ENCODE data around the gene TPPP. TPM values are rescaled to one million over a fixed set of nuclear protein-coding genes. Genes with fewer than 3 reads are reported as not detected.

The TPPP gene
- total RNA-seq, 1 experiment from 2014 or later = 1.8 TPM

GRCh38 chr5:652773-653350 is 40.3 kb downstream of the TPPP start:
- Mint-ChIP-seq H3K4me3 (no peak overlapping the region), H3K27ac (no peak overlapping the region), H3K9me3 (peaks cover 16% of the 10 kb centered on the region), H3K4me1 (no peaks in the 10 kb centered on the region), H3K27me3 (ENCODE audit: low read depth) (no peaks in the 10 kb centered on the region), H3K36me3 (peaks cover 55% of the 10 kb centered on the region)
- ChIA-PET CTCF (no interaction called here), POLR2A (no interaction called here)
- no peak for DNase-seq (ENCODE audit: low spot score)
- TF ChIP-seq NR2C2 (CRISPR knock-in tag; IDR thresholded peaks at IDR 0.05) (no peak), KAT7 (CRISPR knock-in tag; IDR thresholded peaks at IDR 0.05; ENCODE audit: borderline replicate concordance) (no peak), NR3C1 (CRISPR knock-in tag; conservative IDR thresholded peaks at IDR 0.05; ENCODE audit: low read depth) (no peak), GTF2I (CRISPR knock-in tag; conservative IDR thresholded peaks at IDR 0.05) (no peak), SMAD4 (CRISPR knock-in tag; IDR thresholded peaks at IDR 0.05) (no peak), MXD4 (CRISPR knock-in tag; IDR thresholded peaks at IDR 0.05; ENCODE audit: borderline replicate concordance) (no peak), NFATC4 (CRISPR knock-in tag; IDR thresholded peaks at IDR 0.05) (no peak)
- TF ChIP-seq, protein P1, sequence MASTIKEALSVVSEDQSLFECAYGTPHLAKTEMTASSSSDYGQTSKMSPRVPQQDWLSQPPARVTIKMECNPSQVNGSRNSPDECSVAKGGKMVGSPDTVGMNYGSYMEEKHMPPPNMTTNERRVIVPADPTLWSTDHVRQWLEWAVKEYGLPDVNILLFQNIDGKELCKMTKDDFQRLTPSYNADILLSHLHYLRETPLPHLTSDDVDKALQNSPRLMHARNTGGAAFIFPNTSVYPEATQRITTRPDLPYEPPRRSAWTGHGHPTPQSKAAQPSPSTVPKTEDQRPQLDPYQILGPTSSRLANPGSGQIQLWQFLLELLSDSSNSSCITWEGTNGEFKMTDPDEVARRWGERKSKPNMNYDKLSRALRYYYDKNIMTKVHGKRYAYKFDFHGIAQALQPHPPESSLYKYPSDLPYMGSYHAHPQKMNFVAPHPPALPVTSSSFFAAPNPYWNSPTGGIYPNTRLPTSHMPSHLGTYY (CRISPR knock-in tag; IDR thresholded peaks at IDR 0.05) = no peak
- no peak for ATAC-seq

DNA sequence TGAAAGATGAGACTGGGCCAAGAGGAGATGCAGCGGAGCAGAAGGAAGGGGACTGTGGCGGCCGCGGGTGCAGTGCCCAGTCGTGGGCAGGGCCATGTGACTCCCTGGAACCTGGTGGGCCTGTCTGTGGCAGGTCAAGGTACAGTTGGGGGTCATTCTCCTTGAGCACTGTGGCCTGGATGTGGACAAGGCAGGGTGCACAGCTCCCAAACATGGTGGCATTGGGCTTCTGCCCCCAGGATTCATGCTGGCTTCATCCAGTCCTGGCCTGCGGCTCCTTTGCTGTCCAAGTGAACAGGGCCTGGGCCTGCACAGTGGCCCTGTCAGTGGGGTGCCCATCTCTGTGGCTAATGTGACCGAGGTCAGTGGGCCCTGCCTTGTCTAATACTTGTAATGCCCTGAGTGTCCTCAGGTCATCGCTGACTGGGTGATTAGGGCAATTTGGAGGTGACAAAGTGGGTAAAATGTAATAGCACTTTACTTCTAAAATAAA is 41.1 kb downstream of the TPPP start:
- ChIA-PET POLR2A (no interaction called here), CTCF (no interaction called here)
- H3K27ac Mint-ChIP-seq = no peak overlapping the region
- H3K4me1 Mint-ChIP-seq = no peaks in the 10 kb centered on the region
- DNase-seq (ENCODE audit: low spot score) = no peak
- no peak overlapping the region for H3K4me3 Mint-ChIP-seq
- H3K36me3 Mint-ChIP-seq = peaks cover 48% of the 10 kb centered on the region
- H3K9me3 Mint-ChIP-seq = peaks cover 16% of the 10 kb centered on the region
- no peak for ATAC-seq
- H3K27me3 Mint-ChIP-seq (ENCODE audit: low read depth) = no peaks in the 10 kb centered on the region
- TF ChIP-seq ZNF138 (CRISPR knock-in tag; conservative IDR thresholded peaks at IDR 0.05) = no peak
- TF ChIP-seq SMAD3 (CRISPR knock-in tag; IDR thresholded peaks at IDR 0.05; ENCODE audit: borderline replicate concordance) = no peak
- TF ChIP-seq, protein P2, sequence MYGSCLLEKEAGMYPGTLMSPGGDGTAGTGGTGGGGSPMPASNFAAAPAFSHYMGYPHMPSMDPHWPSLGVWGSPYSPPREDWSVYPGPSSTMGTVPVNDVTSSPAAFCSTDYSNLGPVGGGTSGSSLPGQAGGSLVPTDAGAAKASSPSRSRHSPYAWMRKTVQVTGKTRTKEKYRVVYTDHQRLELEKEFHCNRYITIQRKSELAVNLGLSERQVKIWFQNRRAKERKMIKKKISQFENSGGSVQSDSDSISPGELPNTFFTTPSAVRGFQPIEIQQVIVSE (CRISPR knock-in tag; IDR thresholded peaks at IDR 0.05; ENCODE audit: borderline replicate concordance) = no peak
- TF ChIP-seq TEAD1 (CRISPR knock-in tag; IDR thresholded peaks at IDR 0.05) = no peak
- TF ChIP-seq, protein P3, sequence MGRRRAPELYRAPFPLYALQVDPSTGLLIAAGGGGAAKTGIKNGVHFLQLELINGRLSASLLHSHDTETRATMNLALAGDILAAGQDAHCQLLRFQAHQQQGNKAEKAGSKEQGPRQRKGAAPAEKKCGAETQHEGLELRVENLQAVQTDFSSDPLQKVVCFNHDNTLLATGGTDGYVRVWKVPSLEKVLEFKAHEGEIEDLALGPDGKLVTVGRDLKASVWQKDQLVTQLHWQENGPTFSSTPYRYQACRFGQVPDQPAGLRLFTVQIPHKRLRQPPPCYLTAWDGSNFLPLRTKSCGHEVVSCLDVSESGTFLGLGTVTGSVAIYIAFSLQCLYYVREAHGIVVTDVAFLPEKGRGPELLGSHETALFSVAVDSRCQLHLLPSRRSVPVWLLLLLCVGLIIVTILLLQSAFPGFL (CRISPR knock-in tag; IDR thresholded peaks at IDR 0.05; ENCODE audit: borderline replicate concordance) = no peak
- TF ChIP-seq, protein P4, sequence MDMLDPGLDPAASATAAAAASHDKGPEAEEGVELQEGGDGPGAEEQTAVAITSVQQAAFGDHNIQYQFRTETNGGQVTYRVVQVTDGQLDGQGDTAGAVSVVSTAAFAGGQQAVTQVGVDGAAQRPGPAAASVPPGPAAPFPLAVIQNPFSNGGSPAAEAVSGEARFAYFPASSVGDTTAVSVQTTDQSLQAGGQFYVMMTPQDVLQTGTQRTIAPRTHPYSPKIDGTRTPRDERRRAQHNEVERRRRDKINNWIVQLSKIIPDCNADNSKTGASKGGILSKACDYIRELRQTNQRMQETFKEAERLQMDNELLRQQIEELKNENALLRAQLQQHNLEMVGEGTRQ (CRISPR knock-in tag; IDR thresholded peaks at IDR 0.05) = no peak
- TF ChIP-seq ZNF532 (CRISPR knock-in tag; IDR thresholded peaks at IDR 0.05; ENCODE audit: borderline replicate concordance) = no peak
- TF ChIP-seq, protein P5, sequence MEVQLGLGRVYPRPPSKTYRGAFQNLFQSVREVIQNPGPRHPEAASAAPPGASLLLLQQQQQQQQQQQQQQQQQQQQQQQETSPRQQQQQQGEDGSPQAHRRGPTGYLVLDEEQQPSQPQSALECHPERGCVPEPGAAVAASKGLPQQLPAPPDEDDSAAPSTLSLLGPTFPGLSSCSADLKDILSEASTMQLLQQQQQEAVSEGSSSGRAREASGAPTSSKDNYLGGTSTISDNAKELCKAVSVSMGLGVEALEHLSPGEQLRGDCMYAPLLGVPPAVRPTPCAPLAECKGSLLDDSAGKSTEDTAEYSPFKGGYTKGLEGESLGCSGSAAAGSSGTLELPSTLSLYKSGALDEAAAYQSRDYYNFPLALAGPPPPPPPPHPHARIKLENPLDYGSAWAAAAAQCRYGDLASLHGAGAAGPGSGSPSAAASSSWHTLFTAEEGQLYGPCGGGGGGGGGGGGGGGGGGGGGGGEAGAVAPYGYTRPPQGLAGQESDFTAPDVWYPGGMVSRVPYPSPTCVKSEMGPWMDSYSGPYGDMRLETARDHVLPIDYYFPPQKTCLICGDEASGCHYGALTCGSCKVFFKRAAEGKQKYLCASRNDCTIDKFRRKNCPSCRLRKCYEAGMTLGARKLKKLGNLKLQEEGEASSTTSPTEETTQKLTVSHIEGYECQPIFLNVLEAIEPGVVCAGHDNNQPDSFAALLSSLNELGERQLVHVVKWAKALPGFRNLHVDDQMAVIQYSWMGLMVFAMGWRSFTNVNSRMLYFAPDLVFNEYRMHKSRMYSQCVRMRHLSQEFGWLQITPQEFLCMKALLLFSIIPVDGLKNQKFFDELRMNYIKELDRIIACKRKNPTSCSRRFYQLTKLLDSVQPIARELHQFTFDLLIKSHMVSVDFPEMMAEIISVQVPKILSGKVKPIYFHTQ (CRISPR knock-in tag; IDR thresholded peaks at IDR 0.05) = no peak
- no peak for TF ChIP-seq E2F1 (CRISPR knock-in tag; IDR thresholded peaks at IDR 0.05)
- no peak for TF ChIP-seq NR1H2 (CRISPR knock-in tag; IDR thresholded peaks at IDR 0.05)
- no peak for TF ChIP-seq HMGXB4 (CRISPR knock-in tag; IDR thresholded peaks at IDR 0.05)
